HUDEP-2 (cell line): ENCODE measurements around the gene PALD1.
A peak's percentile ranks its signal among the peaks of the same experiment; 100 is the strongest.

ENCODE experiments used
- DNase-seq, 76 experiments: peaks; one replicate each; lab custom pipeline; 2025; ENCODE audit not compliant: unreplicated experiment in 76 of 76; lab: John Stamatoyannopoulos, UW

PALD1 gene

GRCh38 chr10:70457759-70458305 lies 20.7 kb upstream of the PALD1 start:
- no peak for DNase-seq

- peak in 11 of 76 experiments; percentile 2 to 18 (median 9) for DNase-seq
Measured at GRCh38 chr10:70458329-70459060, 20.1 kb upstream of the PALD1 start.

DNA sequence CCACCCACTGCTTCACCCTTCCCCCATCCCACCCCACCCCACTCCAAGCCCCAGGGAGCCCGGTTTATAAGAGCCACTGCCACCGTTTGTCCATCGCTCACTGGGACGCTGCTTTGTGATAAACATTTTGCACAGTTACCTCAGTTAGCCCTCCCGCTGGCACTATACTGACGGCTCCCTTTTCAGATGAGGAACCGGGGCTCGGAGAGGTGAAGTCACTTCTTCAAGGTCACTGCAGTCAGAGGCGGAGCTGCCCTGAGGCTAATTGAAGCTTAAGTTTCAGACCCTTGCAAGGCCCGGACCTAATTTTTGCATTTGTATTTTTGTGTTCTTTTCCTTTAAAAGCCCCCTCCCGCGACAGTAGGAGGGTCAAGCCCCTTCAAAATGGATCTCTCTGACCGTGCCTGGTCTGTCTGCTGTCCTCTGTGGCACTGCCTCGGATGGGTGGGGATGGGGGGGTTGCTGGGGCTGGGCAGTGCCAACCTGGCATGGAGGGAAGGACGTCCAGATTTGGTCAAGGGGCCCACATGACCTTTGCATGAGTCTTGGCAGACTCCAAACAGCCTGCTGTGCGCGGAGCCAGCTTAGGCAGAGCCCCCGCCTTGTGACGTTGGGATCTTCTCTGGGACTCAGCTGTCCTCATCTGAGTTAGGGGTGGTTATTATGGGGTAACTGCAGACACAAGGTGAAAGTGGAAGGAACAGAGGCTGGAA lies 19.4 kb upstream of the PALD1 start:
- no peak for DNase-seq

DNA sequence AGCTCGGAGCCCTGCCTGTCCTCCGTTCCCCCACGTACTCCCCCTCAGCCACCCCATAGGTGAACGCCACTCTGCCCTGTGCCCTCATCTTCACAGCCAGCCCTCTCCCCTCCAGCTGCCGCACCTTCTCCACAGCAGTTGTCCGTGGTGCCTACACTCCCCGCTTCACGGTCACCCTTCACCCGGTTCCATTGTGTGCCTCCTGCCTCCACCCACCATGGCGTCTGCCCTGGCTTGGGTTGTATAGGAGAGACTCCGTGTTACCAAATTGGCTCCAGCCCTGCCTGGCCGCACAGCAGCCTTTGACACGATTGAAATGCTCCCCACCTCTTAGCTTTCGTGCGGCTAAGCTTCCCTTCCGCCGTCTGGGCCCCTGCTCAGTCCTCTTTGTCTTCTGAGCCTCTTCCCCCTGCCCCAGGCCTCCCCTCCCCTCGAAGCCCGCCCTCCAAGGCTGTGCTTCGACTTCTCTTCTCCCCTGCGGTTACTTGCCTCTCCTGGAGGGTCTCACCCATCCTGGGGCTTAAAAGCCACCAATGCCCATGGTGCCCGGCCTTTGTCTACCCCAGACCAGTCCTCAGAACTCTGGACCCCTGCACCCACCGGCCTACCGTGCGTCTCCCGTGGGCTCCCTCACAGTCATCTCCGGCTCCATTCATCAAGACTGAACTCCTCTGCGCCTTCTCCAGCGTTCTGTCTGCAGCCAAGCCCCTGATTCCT lies 18.6 kb upstream of the PALD1 start:
- no peak for DNase-seq

DNA sequence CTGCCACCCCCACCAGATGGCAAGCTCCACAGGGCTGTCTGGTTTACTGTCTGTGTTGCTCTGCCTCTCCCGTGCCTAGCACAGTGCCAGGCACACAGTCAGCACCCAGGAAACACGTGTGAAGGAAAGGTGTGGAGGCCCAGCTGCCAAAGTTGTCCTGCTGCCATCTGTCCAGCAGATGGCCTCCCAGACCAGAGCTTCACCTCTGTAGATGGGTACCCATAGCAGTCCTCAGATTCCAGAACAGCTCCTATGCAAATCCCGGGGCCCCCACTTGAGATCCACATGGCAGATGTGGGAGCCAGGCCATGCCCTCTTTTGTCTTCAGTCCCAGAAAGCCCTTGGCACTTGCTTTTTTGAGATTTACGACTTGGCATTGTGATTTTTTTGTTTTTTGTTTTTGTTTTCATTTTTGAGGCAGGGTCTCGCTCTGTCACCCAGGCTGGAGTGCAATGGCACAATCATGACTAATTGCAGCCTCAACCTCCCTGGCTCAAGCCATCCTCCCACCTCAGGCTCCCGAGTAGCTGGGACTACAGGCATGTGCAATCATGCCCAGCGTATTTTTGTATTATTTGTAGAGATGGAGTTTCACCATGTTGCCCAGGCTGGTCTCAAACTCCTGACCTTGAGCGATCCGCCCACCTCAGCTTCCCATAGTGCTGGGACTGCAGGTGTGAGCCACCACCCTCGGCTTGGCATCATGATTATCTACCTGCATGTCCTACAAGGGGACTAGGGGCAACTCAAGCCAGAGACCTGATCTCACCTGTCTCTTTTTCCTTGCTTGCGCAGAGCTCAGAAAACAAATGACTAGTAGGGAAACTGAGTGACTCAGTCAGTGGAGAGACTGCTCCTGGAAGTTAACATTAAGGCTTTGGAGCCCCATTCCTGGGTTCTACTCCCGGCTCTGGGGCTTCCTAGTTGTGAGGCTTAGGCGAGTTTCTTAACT lies 16.9 kb upstream of the PALD1 start:
- DNase-seq: peak in 22 of 76 experiments; percentile 4 to 49 (median 16)

DNA sequence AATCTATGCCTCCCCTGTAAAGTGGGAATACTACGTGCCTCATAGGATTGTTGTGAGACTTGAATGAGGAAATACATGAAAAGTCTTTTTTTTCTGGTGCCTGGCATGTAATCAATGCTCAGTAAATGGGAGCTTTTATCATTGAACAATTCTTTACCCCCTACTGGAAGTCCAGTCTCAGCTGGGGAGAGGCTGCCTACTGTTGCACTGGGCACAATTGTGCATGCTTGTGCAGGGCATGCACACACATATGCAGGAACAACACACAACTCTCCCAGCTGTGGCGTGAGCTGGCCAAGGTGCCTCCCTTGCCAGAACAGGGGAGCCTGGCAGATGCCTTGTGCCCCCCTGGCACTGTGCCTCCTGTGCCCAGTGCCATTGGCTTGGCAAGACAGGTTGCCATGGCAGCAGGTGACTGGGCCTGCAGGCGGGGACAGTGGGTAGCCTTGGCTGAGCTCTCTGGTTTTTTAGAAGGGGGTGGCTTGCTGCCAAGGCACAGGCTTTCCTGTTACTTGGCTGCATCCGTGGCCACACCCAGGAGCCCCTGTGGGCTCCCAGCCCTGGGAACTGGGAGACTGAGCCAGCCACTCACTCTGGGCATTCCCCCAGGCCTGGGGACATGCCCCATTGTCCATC lies 16.1 kb upstream of the PALD1 start:
- DNase-seq: peak in 19 of 76 experiments; percentile 3 to 33 (median 8)

DNA sequence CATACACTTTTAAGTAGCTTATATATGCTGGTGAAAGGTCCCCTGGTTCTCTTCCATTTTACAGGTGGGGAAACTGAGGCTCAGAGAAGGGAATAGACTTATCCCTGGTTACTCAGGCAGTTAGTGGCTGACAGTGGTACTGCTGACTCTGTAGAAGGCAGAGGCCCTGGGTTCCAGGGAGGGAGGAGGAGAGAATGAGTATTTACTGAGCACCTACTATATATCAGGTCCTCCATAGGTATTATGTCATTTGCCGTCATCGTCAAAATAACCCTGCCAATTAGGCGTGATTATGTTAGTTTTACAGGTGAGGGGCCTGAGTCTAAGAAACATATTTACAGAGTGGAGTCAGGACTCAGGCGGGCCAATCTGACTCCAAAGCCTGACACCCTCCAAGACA lies 13.3 kb upstream of the PALD1 start:
- no peak for DNase-seq

DNA sequence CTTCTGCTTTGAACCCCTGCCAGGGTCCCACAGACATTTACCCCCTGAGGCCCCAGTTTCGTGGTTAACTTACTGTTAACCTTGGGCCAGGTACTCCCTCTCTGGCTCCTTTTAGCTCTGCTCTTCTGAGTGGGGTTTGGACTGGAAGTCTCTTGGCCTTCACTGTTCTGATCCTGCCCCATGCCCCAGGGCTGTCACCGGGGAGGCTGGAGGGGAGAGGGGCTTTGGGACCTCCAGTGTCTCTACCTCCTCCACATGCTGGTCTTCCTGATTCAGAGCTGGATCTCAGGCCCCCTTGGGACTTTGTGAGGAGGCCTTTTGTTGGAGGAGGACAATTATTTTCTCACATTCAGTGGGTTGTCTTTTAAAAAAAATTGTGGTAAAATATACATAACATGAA lies 12.7 kb upstream of the PALD1 start:
- DNase-seq: no peak

GRCh38 chr10:70466951-70467350 lies 11.6 kb upstream of the PALD1 start:
- DNase-seq: no peak

- no peak for DNase-seq
Measured at GRCh38 chr10:70472799-70473454, 5.6 kb upstream of the PALD1 start.

- DNase-seq: no peak
Measured at GRCh38 chr10:70474780-70475179, 3.8 kb upstream of the PALD1 start.

DNA sequence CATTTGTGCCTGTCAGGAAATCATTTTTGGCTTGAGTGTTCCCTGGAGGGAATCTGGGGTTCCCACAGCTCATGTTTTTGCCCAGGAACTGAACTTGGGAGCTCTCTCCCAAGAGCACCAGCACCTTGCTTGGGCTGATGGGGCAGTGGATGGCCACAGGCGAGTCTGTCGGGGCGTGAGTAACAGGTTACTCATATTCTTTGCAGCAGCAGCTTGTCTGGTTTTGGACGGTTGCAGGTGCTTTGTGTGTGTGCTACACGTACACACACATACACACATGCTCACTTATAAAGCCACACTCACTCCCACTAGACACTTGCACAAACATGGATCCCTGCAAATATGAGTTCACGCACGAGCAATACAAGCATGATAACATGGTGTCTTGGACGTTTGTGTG lies 2.9 kb upstream of the PALD1 start:
- DNase-seq: no peak

DNA sequence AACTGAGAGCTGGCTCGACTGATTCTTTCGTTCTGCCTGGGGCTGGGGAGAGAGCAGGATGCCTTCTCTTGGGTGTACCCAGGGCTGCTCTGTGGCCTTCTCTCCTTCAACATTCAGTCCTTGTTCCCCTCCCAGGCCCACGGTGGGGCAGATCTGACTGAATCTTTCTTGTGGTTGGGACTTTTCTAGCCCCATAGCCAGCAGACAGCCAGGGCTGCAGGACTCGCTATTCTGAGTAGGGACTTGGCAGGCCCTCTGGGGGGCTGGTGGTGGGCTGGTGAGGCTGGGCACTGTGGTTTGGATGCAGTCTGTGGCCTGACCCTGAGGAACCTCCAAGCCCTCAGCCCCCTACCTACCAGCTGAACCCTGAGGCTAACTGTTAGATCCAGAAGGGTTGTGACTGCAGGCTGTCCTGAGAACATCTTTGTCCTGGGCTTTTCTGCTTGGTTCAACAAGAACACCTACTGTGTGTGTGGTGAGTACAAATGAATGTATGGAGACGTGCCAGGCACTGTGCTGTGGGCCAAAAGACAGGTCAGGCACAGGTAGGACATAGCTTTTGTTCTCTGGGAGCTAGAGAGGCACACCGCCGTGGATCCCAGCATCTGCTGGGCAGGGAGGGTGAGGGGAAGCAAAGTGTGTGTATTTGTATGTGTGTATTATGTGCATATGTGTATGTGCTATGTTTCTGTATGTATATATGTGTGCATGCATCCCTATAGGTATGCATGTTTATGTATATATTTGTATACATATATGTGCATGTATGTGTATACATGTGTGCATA lies 2.1 kb upstream of the PALD1 start:
- DNase-seq: no peak

DNA sequence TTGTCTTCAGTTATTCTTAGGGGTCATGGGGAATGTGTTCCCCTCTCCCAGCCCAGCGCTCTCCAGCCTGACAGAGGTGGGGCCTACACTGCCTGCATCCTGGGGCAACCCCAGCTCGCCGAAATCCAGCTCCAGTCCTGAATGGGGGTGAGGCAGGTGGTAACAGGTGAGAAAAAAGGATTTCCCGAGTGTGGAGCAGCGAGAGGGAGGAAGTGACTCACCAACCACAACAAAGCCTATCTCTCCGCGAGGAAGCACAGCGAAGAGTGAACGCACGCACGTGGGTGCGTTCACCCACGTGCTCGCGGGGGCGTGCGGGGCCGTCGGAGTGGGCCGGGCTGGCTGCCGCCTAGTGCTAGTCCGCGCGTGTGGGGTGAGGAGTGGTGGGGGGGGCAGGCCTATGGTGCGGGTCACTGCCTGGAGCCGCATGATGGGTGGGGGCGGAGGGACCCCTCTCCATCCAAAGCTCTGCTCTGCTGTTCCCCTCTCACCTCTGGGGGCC lies 855 bp upstream of the PALD1 start:
- DNase-seq: peak in 20 of 76 experiments; percentile 4 to 53 (median 12)

- no peak for DNase-seq
Measured at GRCh38 chr10:70479165-70479581, 606 bp downstream of the PALD1 start.

- DNase-seq: no peak
Measured at GRCh38 chr10:70479626-70480238, 1.2 kb downstream of the PALD1 start.

GRCh38 chr10:70480239-70480861 lies 1.8 kb downstream of the PALD1 start:
- no peak for DNase-seq
